Natural killer cell (primary cell): ENCODE data around the gene ELN. TPM values are rescaled to one million over a fixed set of nuclear protein-coding genes. Genes with fewer than 3 reads are reported as not detected.

ENCODE experiments used
- ATAC-seq, 3 donors: fragments of 150-1000 bp in 2 of 3; fragments of 200-7000 bp in 1 of 3; cut with Tn5 transposase; 1 replicate in 1 of 3; 2 replicates in 2 of 3; pipeline ENCODE4 v1.10.0; 2021; ENCODE audit warnings: mild to moderate bottlenecking in 2 of 3, moderate library complexity in 2 of 3
- DNase-seq, 2 donors: peaks; one replicate each; pipeline versions ENCODE4 v3.0.0 to v3.0.0-alpha.2; 2013 to 2021; ENCODE audit warnings: mixed read lengths in 1 of 2
- H3K27ac ChIP-seq: one replicate; pipeline ENCODE4 v1.5.1; 2013; ENCODE audit warnings: mild to moderate bottlenecking, low read length
- H3K27me3 ChIP-seq: one replicate; pipeline ENCODE4 v1.6.1; 2013; ENCODE audit warnings: low read length; ENCODE audit not compliant: control insufficient read depth, insufficient read depth
- H3K36me3 ChIP-seq: one replicate; pipeline ENCODE4 v1.6.1; 2013; ENCODE audit warnings: low read length; ENCODE audit not compliant: control insufficient read depth, insufficient read depth
- H3K4me1 ChIP-seq: one replicate; pipeline ENCODE4 v1.6.1; 2013; ENCODE audit warnings: low read length; ENCODE audit not compliant: control insufficient read depth, insufficient read depth
- H3K4me3 ChIP-seq: one replicate; pipeline ENCODE4 v1.5.1; 2013; ENCODE audit warnings: low read length
- H3K9me3 ChIP-seq: one replicate; pipeline ENCODE4 v1.6.1; 2013; ENCODE audit warnings: low read length; ENCODE audit not compliant: control insufficient read depth, insufficient read depth
- H3K27ac Mint-ChIP-seq, 2 donors: one replicate each; pipeline ENCODE4 v1.8.0; 2022; ENCODE audit warnings: mild to moderate bottlenecking in 2 of 2, mixed read lengths in 2 of 2, moderate library complexity in 1 of 2
- H3K27me3 Mint-ChIP-seq, 2 donors: one replicate each; pipeline ENCODE4 v1.8.0; 2022; ENCODE audit warnings: low read depth in 2 of 2, mixed read lengths in 2 of 2
- H3K36me3 Mint-ChIP-seq: one replicate; pipeline ENCODE4 v1.8.0; 2022; ENCODE audit warnings: mixed read lengths
- H3K4me1 Mint-ChIP-seq, 2 donors: one replicate each; pipeline ENCODE4 v1.8.0; 2022; ENCODE audit warnings: mixed read lengths in 2 of 2
- H3K4me3 Mint-ChIP-seq: one replicate; pipeline ENCODE4 v1.8.0; 2022; ENCODE audit warnings: mild to moderate bottlenecking, moderate library complexity, mixed read lengths
- H3K9me3 Mint-ChIP-seq, 2 donors: one replicate each; pipeline ENCODE4 v1.8.0; 2022; ENCODE audit warnings: mixed read lengths in 2 of 2
- WGBS: methylation state at CpG from one replicate; pipeline ENCODE4 v1.1.7; 2013; ENCODE audit warnings: missing lambda C conversion rate; ENCODE audit not compliant: insufficient coverage; 5-methylcytosine and 5-hydroxymethylcytosine counted together
- intact Hi-C: fragments of 100-400 bp; cut with micrococcal nuclease; formaldehyde crosslinking; loops from one replicate; pipeline ENCODE4 v1.14.2; 2022
- total RNA-seq, 4 donors: library from RNA; stranded (reverse); fragments of 120-200 nt in 1 of 4; gene quantifications; one replicate each; pipeline versions ENCODE4 v1.2.3 to v1.2.4, GENCODE V29; 2013 to 2022
- TF ChIP-seq, protein P1 (sequence below): fragments of 200-600 bp; IDR thresholded peaks from one replicate; pipeline ENCODE4 v1.8.0; 2022; ENCODE audit warnings: antibody characterized with exemption

ELN gene
- total RNA-seq, 3 donors from 2014 or later (not counting 1 experiment from before 2014, with no cell fraction given), result 0.75 TPM; not detected in 2

GRCh38 chr7:74084722-74085578 is 57.0 kb downstream of the ELN start:
- no peak for ATAC-seq
- Mint-ChIP-seq H3K4me1 (peaks cover 15 to 22% of the 10 kb centered on the region in 2 donors), H3K27ac (peak overlapping the region; percentile 23 to 86), H3K4me3 (peak overlapping the region; percentile 83), H3K27me3 (no peaks in the 10 kb centered on the region), H3K9me3 (no peaks in the 10 kb centered on the region), H3K36me3 (no peaks in the 10 kb centered on the region)
- Histone ChIP-seq H3K4me1 (peaks cover 17% of the 10 kb centered on the region), H3K27me3 (no peaks in the 10 kb centered on the region), H3K9me3 (no peaks in the 10 kb centered on the region), H3K27ac (no peak overlapping the region), H3K4me3 (no peak overlapping the region), H3K36me3 (peaks cover 2% of the 10 kb centered on the region)
- DNase-seq, result no peak
- TF ChIP-seq, protein P1, sequence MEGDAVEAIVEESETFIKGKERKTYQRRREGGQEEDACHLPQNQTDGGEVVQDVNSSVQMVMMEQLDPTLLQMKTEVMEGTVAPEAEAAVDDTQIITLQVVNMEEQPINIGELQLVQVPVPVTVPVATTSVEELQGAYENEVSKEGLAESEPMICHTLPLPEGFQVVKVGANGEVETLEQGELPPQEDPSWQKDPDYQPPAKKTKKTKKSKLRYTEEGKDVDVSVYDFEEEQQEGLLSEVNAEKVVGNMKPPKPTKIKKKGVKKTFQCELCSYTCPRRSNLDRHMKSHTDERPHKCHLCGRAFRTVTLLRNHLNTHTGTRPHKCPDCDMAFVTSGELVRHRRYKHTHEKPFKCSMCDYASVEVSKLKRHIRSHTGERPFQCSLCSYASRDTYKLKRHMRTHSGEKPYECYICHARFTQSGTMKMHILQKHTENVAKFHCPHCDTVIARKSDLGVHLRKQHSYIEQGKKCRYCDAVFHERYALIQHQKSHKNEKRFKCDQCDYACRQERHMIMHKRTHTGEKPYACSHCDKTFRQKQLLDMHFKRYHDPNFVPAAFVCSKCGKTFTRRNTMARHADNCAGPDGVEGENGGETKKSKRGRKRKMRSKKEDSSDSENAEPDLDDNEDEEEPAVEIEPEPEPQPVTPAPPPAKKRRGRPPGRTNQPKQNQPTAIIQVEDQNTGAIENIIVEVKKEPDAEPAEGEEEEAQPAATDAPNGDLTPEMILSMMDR, result no peak
- intact Hi-C loops, result no loop called here
- WGBS, result 80% methylated on average over 6 of the region's 6 CpGs

DNA sequence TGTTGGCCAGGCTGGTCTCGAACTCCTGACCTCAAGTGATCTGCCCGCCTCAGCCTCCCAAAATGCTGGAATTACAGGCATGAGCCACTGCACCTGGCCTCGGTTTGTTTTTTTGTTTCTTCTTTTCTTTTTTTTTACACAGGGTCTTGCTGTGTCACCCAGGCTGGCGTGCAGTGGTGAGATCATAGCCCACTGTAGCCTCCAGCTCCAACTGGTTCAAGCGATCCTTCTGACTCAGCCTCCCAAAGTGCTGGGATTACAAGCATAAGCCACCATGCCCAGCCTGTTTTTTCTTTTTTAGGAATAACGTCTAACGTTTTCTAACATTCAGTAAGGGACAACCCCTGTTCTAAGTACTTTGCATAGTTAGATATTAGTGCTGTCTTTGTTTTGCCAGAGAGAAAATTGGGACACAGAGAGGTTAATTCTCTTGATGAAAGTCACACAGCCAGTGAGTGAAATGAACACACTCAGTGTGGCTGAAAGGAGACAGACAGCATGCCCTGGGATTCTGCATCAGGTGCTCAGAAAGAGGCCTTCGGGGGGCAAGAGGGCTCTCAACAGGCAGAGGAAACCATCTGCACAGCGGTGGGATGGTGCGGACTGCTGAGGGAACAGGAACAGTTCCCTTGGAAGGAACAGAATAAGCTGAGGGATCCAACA is 59.9 kb downstream of the ELN start:
- TF ChIP-seq, protein P1, result no peak
- no peak overlapping the region for H3K4me3 ChIP-seq
- H3K27me3 Mint-ChIP-seq, result no peaks in the 10 kb centered on the region
- no peak overlapping the region for H3K27ac ChIP-seq
- WGBS, result 94% methylated on average over 10 of the region's 10 CpGs
- no peaks in the 10 kb centered on the region for H3K36me3 Mint-ChIP-seq
- H3K27me3 ChIP-seq, result no peaks in the 10 kb centered on the region
- ATAC-seq (no peak), DNase-seq (no peak)
- H3K9me3 Mint-ChIP-seq, result no peaks in the 10 kb centered on the region
- H3K27ac Mint-ChIP-seq, result peak overlapping the region in 1 of 2 donors; percentile 60
- H3K36me3 ChIP-seq, result peaks cover 2% of the 10 kb centered on the region
- peaks cover 15 to 32% of the 10 kb centered on the region in 2 donors for H3K4me1 Mint-ChIP-seq
- no peaks in the 10 kb centered on the region for H3K9me3 ChIP-seq
- intact Hi-C loops, result no loop called here
- no peak overlapping the region for H3K4me3 Mint-ChIP-seq
- H3K4me1 ChIP-seq, result peaks cover 34% of the 10 kb centered on the region

DNA sequence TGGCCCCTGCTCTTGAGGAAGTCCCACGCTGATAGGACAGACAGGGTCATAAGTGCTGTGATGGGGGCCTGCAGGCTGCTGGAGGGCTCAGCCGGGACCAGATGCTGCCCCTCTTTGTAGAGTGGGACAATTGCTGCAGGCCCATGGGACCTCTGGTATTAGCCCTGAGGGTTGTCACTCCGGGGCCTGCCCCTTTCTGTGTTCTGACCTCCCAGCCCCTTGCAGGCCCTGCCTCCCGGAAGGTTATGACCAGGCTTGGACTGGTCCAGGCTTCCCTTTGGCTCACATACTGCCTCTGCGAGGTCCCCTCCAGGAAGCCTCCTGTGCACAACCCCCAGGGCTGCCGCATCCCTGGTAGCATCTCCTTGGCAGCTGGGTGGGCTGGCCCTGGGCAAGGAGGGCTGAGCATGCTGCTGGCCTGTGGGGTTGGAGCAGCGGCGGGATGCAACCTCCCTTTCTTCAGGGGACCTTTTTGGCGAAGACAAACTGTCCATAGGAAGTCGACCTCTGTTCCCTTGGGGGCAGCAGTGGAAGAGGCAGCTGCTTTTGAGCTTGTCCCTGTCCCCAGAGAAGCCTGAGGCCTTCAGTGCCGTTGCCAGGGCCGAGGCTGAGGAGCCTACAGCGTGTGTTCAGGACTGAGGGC is 64.5 kb downstream of the ELN start:
- Histone ChIP-seq H3K4me3 (peak overlapping the region; percentile 51), H3K4me1 (peaks cover 46% of the 10 kb centered on the region), H3K27me3 (no peaks in the 10 kb centered on the region), H3K9me3 (no peaks in the 10 kb centered on the region), H3K27ac (peak overlapping the region; percentile 99), H3K36me3 (peaks cover 12% of the 10 kb centered on the region)
- ATAC-seq (no peak), DNase-seq (no peak)
- peak overlapping the region; percentile 98 to 99 for H3K27ac Mint-ChIP-seq
- H3K4me3 Mint-ChIP-seq, result peak overlapping the region; percentile 89
- peaks cover 14 to 42% of the 10 kb centered on the region in 2 donors for H3K4me1 Mint-ChIP-seq
- intact Hi-C loops, result loop anchor here (5.0 kb wide), 1 partner anchor 80 kb away; the partner anchor contains the start of gene EIF4H
- TF ChIP-seq, protein P1, result no peak
- no peaks in the 10 kb centered on the region for H3K27me3 Mint-ChIP-seq
- 50% methylated on average over 13 of the region's 13 CpGs for WGBS
- H3K9me3 Mint-ChIP-seq, result no peaks in the 10 kb centered on the region
- H3K36me3 Mint-ChIP-seq, result no peaks in the 10 kb centered on the region
